Heart left ventricle (tissue), 16 donors: ENCODE results near the gene PAFAH1B2. TPM values are rescaled to one million over a fixed set of nuclear protein-coding genes. Genes with fewer than 3 reads are reported as not detected.

Source experiments
- ATAC-seq, 4 donors: fragments of 200-7000 bp; cut with Tn5 transposase; one replicate each; pipeline ENCODE4 v1.9.1; 2020 to 2022; ENCODE audit warnings: moderate library complexity in 4 of 4, mild to moderate bottlenecking in 3 of 4, moderate number of reproducible peaks in 1 of 4
- DNase-seq, 5 donors: peaks; one replicate each; pipeline ENCODE4 v3.0.0-alpha.2; 2020
- H3K27ac ChIP-seq, 12 donors: fragments of 200-600 bp; sonication (generic) in 4 of 12; one replicate each; pipeline versions ENCODE4 v1.5.0 to v1.8.0; 2016 to 2022; ENCODE audit warnings: mild to moderate bottlenecking in 2 of 12
- H3K27me3 ChIP-seq, 9 donors: fragments of 200-600 bp; sonication (generic) in 2 of 9; one replicate each; pipeline versions ENCODE4 v1.5.1 to v1.8.0; 2016 to 2022; ENCODE audit warnings: mild to moderate bottlenecking in 3 of 9
- H3K36me3 ChIP-seq, 9 donors: fragments of 200-600 bp; sonication (generic) in 2 of 9; one replicate each; pipeline versions ENCODE4 v1.5.0 to v1.8.0; 2018 to 2022; ENCODE audit warnings: mild to moderate bottlenecking in 2 of 9
- H3K4me1 ChIP-seq, 12 donors: fragments of 200-600 bp; sonication (generic) in 4 of 12; one replicate each; pipeline versions ENCODE4 v1.5.0 to v1.8.0; 2016 to 2022; ENCODE audit warnings: mild to moderate bottlenecking in 3 of 12
- H3K4me3 ChIP-seq, 12 donors: fragments of 200-600 bp; sonication (generic) in 4 of 12; one replicate each; pipeline versions ENCODE4 v1.5.0 to v1.8.0; 2017 to 2022; ENCODE audit warnings: mild to moderate bottlenecking in 9 of 12, moderate library complexity in 4 of 12
- H3K9me3 ChIP-seq, 12 donors: fragments of 200-600 bp; sonication (generic) in 4 of 12; one replicate each; pipeline versions ENCODE4 v1.5.0 to v1.8.0; 2016 to 2022; ENCODE audit warnings: mild to moderate bottlenecking in 1 of 12
- POLR2A ChIP-seq, 2 donors: fragments of 450-650 bp; IDR thresholded peaks; one replicate each; pipeline ENCODE4 v1.6.1; 2017; ENCODE audit warnings: antibody characterized with exemption in 2 of 2, mild to moderate bottlenecking in 2 of 2, moderate library complexity in 2 of 2
- WGBS, 4 donors: extraction: QIAGEN DNeasy Blood & Tissue Kit in 2 of 4; methylation state at CpG; one replicate each; pipeline versions ENCODE4 v1.1.5 to v1.1.7; 2013 to 2018; 5-methylcytosine and 5-hydroxymethylcytosine counted together
- intact Hi-C, 10 donors: fragments of 100-400 bp; cut with DNase I; formaldehyde crosslinking; loops; one replicate each; pipeline versions ENCODE4 v1.11.1 to v1.14.2; 2022
- polyA plus RNA-seq, 2 donors: library from polyadenylated mRNA; stranded (reverse); fragments of 200-250 nt; gene quantifications; one replicate each; pipeline ENCODE4 v1.2.3, GENCODE V29; 2013
- total RNA-seq, 9 donors: library from RNA; depleted of rRNA in 2 of 9; stranded (reverse); fragments of >200 nt in 2 of 9; fragmentation: NEBNext Ultra II Directional in 3 of 9; extraction: Animal tissue kit (Norgen Biotek cat#: 25700) in 3 of 9; gene quantifications; one replicate each; pipeline versions ENCODE4 v1.1.0 to v1.2.4, GENCODE V29; 2016 to 2023
- TF ChIP-seq, protein P1 (sequence below), 12 donors: fragments of 200-600 bp; sonication (generic) in 4 of 12; IDR thresholded peaks; one replicate each; pipeline versions ENCODE4 v1.5.0 to v1.8.0; 2018 to 2022; ENCODE audit warnings: antibody characterized with exemption in 12 of 12, mild to moderate bottlenecking in 5 of 12
- donor health status: ischemic (EF 13 %, LVEDD 7.1; RV severe dilation, severe dysfunction).
- donor health status: healthy with polysubstance abuse.
- donor health status: DM: no; HTN: yes; CAD: no.
- donor health status: DM: no; HTN: no; CAD: no.
- donor health status: ischemic (EF 25% LVEDD 6.9; RV normal size, moderate dysfunction).
- donor health status: ischemic (EF 25% LVEDD 5.7; RV mildly dilated, moderate dysfunction).
- donor health status: healthy.
- donor health status: DM: yes; HTN: yes; CAD: no.
- donor health status: ischemic (EF 35%, LVEDD 5.7; RV mildly dilated, moderate dysfunction).
- donor health status: nonischemic (EF 11% LVEDD 7.7; RV severe dilation, severe dysfunction).
- donor health status: DM: yes; HTN: yes; CAD: no.
- donor health status: PGD.
- donor health status: ischemic (EF 29% LVEDD 5.4; RV normal size, mild dysfunction).
- donor health status: nonischemic (EF 23%, LVEDD 6.1; RV moderate dilation, normal function).

Gene PAFAH1B2
- total and polyA plus RNA-seq, 11 donors: 16.7 to 81.1 (median 65.6) TPM

GRCh38 chr11:117199053-117199915 lies 55.2 kb downstream of the PAFAH1B2 start, which contains the start of gene TAGLN:
TSS of gene TAGLN (plus strand) at chr11:117199370. CDS start at chr11:117203014, 3,644 bp downstream.
- peak within 1 kb of the TSS in 11 of 12 donors; percentile 7 to 80 (median 50) for H3K4me3 ChIP-seq
- H3K9me3 ChIP-seq: no peaks in the 10 kb centered on the region
- peak within 1 kb of the TSS; percentile 66 to 99 (median 78) for H3K27ac ChIP-seq
- H3K36me3 ChIP-seq: peaks cover 0 to 47% (median 36%) of the 10 kb centered on the region in 9 donors
- intact Hi-C loops: loop anchor here in 1 of 10 donors (2.0 kb wide), 1 partner anchor 22 kb away; no protein-coding TSS in a partner anchor
- H3K4me1 ChIP-seq: peaks cover 0 to 54% (median 23%) of the 10 kb centered on the region in 12 donors
- H3K27me3 ChIP-seq: no peaks in the 10 kb centered on the region
- TF ChIP-seq POLR2A (IDR thresholded peaks at IDR 0.05): peak in 1 of 2 donors; percentile 55
- TF ChIP-seq, protein P1, sequence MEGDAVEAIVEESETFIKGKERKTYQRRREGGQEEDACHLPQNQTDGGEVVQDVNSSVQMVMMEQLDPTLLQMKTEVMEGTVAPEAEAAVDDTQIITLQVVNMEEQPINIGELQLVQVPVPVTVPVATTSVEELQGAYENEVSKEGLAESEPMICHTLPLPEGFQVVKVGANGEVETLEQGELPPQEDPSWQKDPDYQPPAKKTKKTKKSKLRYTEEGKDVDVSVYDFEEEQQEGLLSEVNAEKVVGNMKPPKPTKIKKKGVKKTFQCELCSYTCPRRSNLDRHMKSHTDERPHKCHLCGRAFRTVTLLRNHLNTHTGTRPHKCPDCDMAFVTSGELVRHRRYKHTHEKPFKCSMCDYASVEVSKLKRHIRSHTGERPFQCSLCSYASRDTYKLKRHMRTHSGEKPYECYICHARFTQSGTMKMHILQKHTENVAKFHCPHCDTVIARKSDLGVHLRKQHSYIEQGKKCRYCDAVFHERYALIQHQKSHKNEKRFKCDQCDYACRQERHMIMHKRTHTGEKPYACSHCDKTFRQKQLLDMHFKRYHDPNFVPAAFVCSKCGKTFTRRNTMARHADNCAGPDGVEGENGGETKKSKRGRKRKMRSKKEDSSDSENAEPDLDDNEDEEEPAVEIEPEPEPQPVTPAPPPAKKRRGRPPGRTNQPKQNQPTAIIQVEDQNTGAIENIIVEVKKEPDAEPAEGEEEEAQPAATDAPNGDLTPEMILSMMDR (IDR thresholded peaks at IDR 0.05): no peak
- DNase-seq (peak; percentile 80 to 87 (median 84)), ATAC-seq (peak; percentile 73 to 83 (median 76))
- WGBS, 4 donors: 19 to 28% (median 21%) methylated on average over 27 to 34 of the region's 34 CpGs

DNA sequence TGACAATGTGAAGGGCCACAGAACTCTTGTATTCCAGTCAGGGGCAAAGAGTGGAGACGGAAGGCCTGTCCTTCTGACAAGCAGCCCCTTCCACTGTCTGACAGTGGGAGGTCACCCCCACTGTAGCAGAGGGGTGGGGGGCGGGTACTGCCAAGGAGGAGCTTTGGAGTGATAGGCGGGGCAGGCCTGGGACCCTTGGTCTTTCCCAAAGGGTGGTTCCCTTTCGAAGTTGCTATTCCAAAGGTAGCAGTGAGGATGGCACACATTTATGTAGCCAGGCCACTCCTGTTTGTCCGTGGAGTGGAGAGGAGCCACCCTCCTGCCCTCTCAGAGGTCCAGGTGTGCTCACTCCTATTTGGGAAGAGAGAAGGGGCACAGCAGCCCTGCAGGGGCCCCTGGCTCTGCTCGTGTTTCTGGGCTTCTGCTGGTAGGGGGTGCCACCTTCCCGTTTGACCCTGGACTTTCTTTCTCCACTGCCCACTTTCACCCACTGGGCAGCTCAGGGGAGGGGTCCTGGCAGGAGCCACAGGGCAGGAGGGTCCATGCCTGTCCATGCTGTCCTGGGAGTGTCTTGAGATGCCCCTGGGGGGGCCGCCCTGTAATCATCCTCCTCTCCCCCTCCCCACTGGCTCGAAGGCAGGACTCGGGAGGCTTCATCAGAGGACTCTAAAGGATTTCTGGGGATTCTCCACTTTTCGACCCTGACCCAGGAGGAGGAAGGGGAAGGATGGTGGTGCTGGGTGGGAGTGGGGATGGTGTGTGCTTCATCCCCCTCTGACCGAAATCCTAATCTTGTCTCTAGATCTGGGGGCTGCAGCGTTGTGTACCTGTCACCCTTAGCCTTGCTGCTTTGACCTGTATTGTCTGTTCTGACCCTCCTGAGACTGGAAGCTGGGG lies 56.1 kb downstream of the PAFAH1B2 start:
- ATAC-seq (peak in 2 of 4 donors; percentile 0), DNase-seq (peak in 2 of 5 donors; percentile 13 to 45)
- Histone ChIP-seq H3K9me3 (no peaks in the 10 kb centered on the region), H3K36me3 (peaks cover 0 to 51% (median 39%) of the 10 kb centered on the region in 9 donors), H3K27me3 (no peaks in the 10 kb centered on the region), H3K4me3 (peak overlapping the region in 11 of 12 donors; percentile 7 to 80 (median 50)), H3K27ac (peak overlapping the region; percentile 51 to 99 (median 78)), H3K4me1 (peaks cover 0 to 62% (median 29%) of the 10 kb centered on the region in 12 donors)
- WGBS, 4 donors: 48 to 71% (median 60%) methylated on average over 13 of the region's 13 CpGs
- TF ChIP-seq, protein P1 (IDR thresholded peaks at IDR 0.05): no peak
- TF ChIP-seq POLR2A (IDR thresholded peaks at IDR 0.05): no peak
- intact Hi-C loops: loop anchor here in 1 of 10 donors (2.0 kb wide), 1 partner anchor 21 kb away; no protein-coding TSS in a partner anchor

GRCh38 chr11:117200813-117201657 lies 56.9 kb downstream of the PAFAH1B2 start:
- TF ChIP-seq, protein P1 (IDR thresholded peaks at IDR 0.05): no peak
- 74 to 82% (median 80%) methylated on average over 12 of the region's 12 CpGs for WGBS, 4 donors
- Histone ChIP-seq H3K9me3 (no peaks in the 10 kb centered on the region), H3K36me3 (peaks cover 0 to 46% (median 34%) of the 10 kb centered on the region in 9 donors), H3K4me1 (peaks cover 0 to 66% (median 30%) of the 10 kb centered on the region in 12 donors), H3K27me3 (no peaks in the 10 kb centered on the region), H3K27ac (peak overlapping the region; percentile 51 to 99 (median 74)), H3K4me3 (peak overlapping the region in 10 of 12 donors; percentile 7 to 80 (median 50))
- DNase-seq: peak in 3 of 5 donors; percentile 13 to 51 (median 23)
- no peak for ATAC-seq
- intact Hi-C loops: no loop called here
